Adrenal gland (tissue), 12 donors: Measurements from ENCODE around the gene ADSS1. TPM values are rescaled to one million over a fixed set of nuclear protein-coding genes. Genes with fewer than 3 reads are reported as not detected.

ENCODE experiments used
- DNase-seq, 7 donors: peaks; one replicate each; pipeline ENCODE4 v3.0.0-alpha.2; 2019 to 2020
- H3K27ac ChIP-seq, 5 donors: fragments of 200-600 bp; sonication (generic) in 4 of 5; 1 replicate in 3 of 5; 2 replicates in 2 of 5; pipeline versions ENCODE4 v1.5.1 to v1.8.0; 2016 to 2020; ENCODE audit warnings: mild to moderate bottlenecking in 1 of 5
- H3K27me3 ChIP-seq: fragments of 200-600 bp; 2 replicates; pipeline ENCODE4 v1.8.0; 2021
- H3K36me3 ChIP-seq, 2 donors: fragments of 200-600 bp; replicated peaks in 1 of 2; 1 replicate in 1 of 2; 2 replicates in 1 of 2; pipeline versions ENCODE4 v1.5.1 to v1.8.0; 2018 to 2022
- H3K4me1 ChIP-seq, 2 donors: fragments of 200-600 bp; replicated peaks in 1 of 2; 1 replicate in 1 of 2; 2 replicates in 1 of 2; pipeline versions ENCODE4 v1.5.1 to v1.8.0; 2018 to 2021
- H3K4me3 ChIP-seq, 4 donors: fragments of 200-600 bp; sonication (generic) in 3 of 4; one replicate each; pipeline ENCODE4 v1.5.1; 2016 to 2018
- H3K9me3 ChIP-seq, 3 donors: fragments of 200-600 bp; sonication (generic) in 1 of 3; replicated peaks in 1 of 3; 1 replicate in 2 of 3; 2 replicates in 1 of 3; pipeline versions ENCODE4 v1.5.1 to v1.8.0; 2016 to 2021
- POLR2A ChIP-seq, 2 donors: fragments of 450-650 bp; IDR thresholded peaks; one replicate each; pipeline ENCODE4 v1.6.1; 2017; ENCODE audit warnings: antibody characterized with exemption in 2 of 2, mild to moderate bottlenecking in 2 of 2, moderate library complexity in 1 of 2
- WGBS, 4 donors: extraction: QIAGEN DNeasy Blood & Tissue Kit in 2 of 4; methylation state at CpG; one replicate each; pipeline versions ENCODE4 v1.1.5 to v1.1.7; 2013 to 2017; 5-methylcytosine and 5-hydroxymethylcytosine counted together
- intact Hi-C, 2 donors: fragments of 100-400 bp; cut with DNase I; formaldehyde crosslinking; loops; one replicate each; pipeline versions ENCODE4 v1.14.1 to v1.15.0; 2022 to 2023
- polyA plus RNA-seq, 3 donors: library from polyadenylated mRNA; stranded (reverse); fragments of 200-250 nt in 2 of 3; fragments of 350-450 nt in 1 of 3; fragmentation: Illumina TruSeq in 1 of 3; extraction: RNeasy Lipid Tissue Mini Kit (QIAGEN cat#74804) in 1 of 3; gene quantifications; one replicate each; pipeline ENCODE4 v1.2.3, GENCODE V29; 2013 to 2014
- total RNA-seq, 9 donors: library from RNA; depleted of rRNA in 4 of 9; stranded (reverse); fragments of >200 nt in 4 of 9; fragments of 120-200 nt in 1 of 9; fragmentation: NEBNext Ultra II Directional in 1 of 9; extraction: Animal tissue kit (Norgen Biotek cat#: 25700) in 1 of 9; gene quantifications; one replicate each; pipeline versions ENCODE4 v1.1.0 to v1.2.4, GENCODE V29; 2013 to 2023
- TF ChIP-seq, protein P1 (sequence below), 6 experiments: fragments of 450-650 bp in 4 of 6; fragments of 200-600 bp in 2 of 6; sonication (generic) in 1 of 6; IDR thresholded peaks; 1 replicate in 5 of 6; 2 replicates in 1 of 6; pipeline versions ENCODE4 v1.5.1 to v1.8.0; 2016 to 2021; ENCODE audit warnings: antibody characterized with exemption in 6 of 6, mild to moderate bottlenecking in 2 of 6, moderate library complexity in 1 of 6
- donor health status: healthy with polysubstance abuse.
- donor health status: Bipolar disorder and iron deficiency.
- donor health status: DM: yes; HTN: yes; CAD: no.
- donor health status: DM: no; HTN: no; CAD: no.
- donor health status: DM: no; HTN: no; CAD: no.
- donor health status: DM: yes; HTN: yes; CAD: no.

ADSS1 gene
- total and polyA plus RNA-seq, 12 donors: 4.0 to 39.1 (median 16.9) TPM

DNA sequence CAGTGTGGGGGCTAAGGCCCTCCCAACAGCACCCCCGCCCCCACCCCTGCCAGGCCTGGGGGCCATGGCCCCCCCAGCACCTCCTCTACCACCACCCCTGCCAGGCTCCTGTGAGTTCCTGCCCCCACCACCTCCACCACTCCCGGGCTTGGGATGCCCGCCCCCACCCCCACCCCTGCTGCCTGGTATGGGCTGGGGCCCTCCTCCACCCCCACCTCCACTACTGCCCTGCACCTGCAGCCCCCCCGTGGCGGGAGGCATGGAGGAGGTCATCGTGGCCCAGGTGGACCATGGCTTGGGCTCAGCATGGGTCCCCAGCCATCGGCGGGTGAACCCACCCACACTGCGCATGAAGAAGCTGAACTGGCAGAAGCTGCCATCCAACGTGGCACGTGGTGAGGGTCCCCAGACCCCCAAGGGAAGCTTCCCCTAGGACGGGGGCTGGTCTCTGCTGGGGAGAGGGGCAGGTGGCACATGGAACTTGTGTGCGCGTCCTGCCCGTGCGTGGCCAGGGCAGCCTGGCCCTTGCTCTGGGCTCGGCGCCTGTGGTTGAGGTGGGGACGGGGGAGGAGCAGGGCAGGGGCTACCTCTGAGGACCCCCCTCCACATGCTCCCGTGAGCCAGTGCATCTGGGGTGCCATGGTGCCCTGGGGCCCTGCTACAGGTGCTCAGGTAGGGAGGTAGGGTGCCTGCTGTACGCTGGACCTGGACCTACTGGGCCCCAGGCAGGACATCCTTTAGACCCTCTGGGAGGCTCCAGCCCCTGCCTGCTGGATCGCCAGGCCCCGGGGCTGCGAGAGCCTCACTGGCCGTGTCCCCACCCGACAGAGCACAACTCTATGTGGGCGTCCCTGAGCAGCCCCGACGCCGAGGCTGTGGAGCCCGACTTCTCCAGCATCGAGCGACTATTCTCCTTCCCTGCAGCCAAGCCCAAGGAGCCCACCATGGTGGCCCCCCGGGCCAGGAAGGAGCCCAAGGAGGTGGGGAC, 16.1 kb upstream of the ADSS1 start:
- Histone ChIP-seq H3K27me3 (no peaks in the 10 kb centered on the region), H3K9me3 (no peaks in the 10 kb centered on the region), H3K27ac (no peak overlapping the region), H3K36me3 (peaks cover 0 to 57% of the 10 kb centered on the region in 2 donors), H3K4me1 (no peaks in the 10 kb centered on the region), H3K4me3 (no peak overlapping the region)
- DNase-seq: no peak
- intact Hi-C loops: loop anchor here (2.0 to 5.0 kb wide), 2 partner anchors 56 to 57 kb away; no protein-coding TSS in a partner anchor
- no peak for TF ChIP-seq POLR2A (IDR thresholded peaks at IDR 0.05)
- TF ChIP-seq, protein P1, sequence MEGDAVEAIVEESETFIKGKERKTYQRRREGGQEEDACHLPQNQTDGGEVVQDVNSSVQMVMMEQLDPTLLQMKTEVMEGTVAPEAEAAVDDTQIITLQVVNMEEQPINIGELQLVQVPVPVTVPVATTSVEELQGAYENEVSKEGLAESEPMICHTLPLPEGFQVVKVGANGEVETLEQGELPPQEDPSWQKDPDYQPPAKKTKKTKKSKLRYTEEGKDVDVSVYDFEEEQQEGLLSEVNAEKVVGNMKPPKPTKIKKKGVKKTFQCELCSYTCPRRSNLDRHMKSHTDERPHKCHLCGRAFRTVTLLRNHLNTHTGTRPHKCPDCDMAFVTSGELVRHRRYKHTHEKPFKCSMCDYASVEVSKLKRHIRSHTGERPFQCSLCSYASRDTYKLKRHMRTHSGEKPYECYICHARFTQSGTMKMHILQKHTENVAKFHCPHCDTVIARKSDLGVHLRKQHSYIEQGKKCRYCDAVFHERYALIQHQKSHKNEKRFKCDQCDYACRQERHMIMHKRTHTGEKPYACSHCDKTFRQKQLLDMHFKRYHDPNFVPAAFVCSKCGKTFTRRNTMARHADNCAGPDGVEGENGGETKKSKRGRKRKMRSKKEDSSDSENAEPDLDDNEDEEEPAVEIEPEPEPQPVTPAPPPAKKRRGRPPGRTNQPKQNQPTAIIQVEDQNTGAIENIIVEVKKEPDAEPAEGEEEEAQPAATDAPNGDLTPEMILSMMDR (IDR thresholded peaks at IDR 0.05): no peak
- WGBS, 4 donors: 54 to 60% (median 57%) methylated on average over 1 to 34 of the region's 34 CpGs

- intact Hi-C loops: loop anchor here (2.0 to 5.0 kb wide), 2 partner anchors 56 to 58 kb away; no protein-coding TSS in a partner anchor
- 40 to 68% (median 43%) methylated on average over 6 to 20 of the region's 20 CpGs for WGBS, 4 donors
Observed at GRCh38 chr14:104708606-104709268, 15.3 kb upstream of the ADSS1 start.

GRCh38 chr14:104709387-104710039, 14.5 kb upstream of the ADSS1 start:
- H3K27ac ChIP-seq: no peak overlapping the region

More at GRCh38 chr14:104708606-104709268, 15.3 kb upstream of the ADSS1 start:
- peak; percentile 57 to 86 (median 70) for DNase-seq
- no peak overlapping the region for H3K4me3 ChIP-seq
- TF ChIP-seq POLR2A (IDR thresholded peaks at IDR 0.05): no peak
- TF ChIP-seq, protein P1 (IDR thresholded peaks at IDR 0.05): peak; percentile 94 to 97 (median 96)
- H3K9me3 ChIP-seq: no peaks in the 10 kb centered on the region
- peaks cover 0 to 57% of the 10 kb centered on the region in 2 donors for H3K36me3 ChIP-seq
- no peaks in the 10 kb centered on the region for H3K4me1 ChIP-seq
- no peaks in the 10 kb centered on the region for H3K27me3 ChIP-seq
- H3K27ac ChIP-seq: no peak overlapping the region

More at GRCh38 chr14:104709387-104710039, 14.5 kb upstream of the ADSS1 start:
- WGBS, 4 donors: 75 to 83% (median 77%) methylated on average over 11 to 18 of the region's 18 CpGs
- no peak for DNase-seq
- no peaks in the 10 kb centered on the region for H3K4me1 ChIP-seq
- peaks cover 0 to 57% of the 10 kb centered on the region in 2 donors for H3K36me3 ChIP-seq
- intact Hi-C loops: loop anchor here (2.0 to 5.0 kb wide), 2 partner anchors 57 to 59 kb away; no protein-coding TSS in a partner anchor
- no peaks in the 10 kb centered on the region for H3K9me3 ChIP-seq
- no peaks in the 10 kb centered on the region for H3K27me3 ChIP-seq
- H3K4me3 ChIP-seq: no peak overlapping the region
- TF ChIP-seq, protein P1 (IDR thresholded peaks at IDR 0.05): no peak
- no peak for TF ChIP-seq POLR2A (IDR thresholded peaks at IDR 0.05)
